Upper lobe of left lung (tissue), 4 donors: ENCODE measurements around the gene PTPRM.

Experiments used
- CTCF ChIP-seq, 6 experiments: fragments of 450-650 bp in 4 of 6; fragments of 200-600 bp in 2 of 6; sonication (generic) in 2 of 6; IDR thresholded peaks; one replicate each; pipeline ENCODE4 v1.5.1; 2016 to 2019; ENCODE audit warnings: antibody characterized with exemption in 6 of 6
- EP300 ChIP-seq, 4 donors: sonication (generic); formaldehyde crosslinking; IDR thresholded peaks; one replicate each; pipeline ENCODE4 v1.5.1; 2017; ENCODE audit warnings: antibody characterized with exemption in 4 of 4, control low read depth in 2 of 4
- POLR2A ChIP-seq, 4 donors: fragments of 450-650 bp; IDR thresholded peaks; one replicate each; pipeline ENCODE4 v1.5.1; 2016 to 2017; ENCODE audit warnings: antibody characterized with exemption in 4 of 4, mild to moderate bottlenecking in 2 of 4
- POLR2AphosphoS5 ChIP-seq, 2 donors: sonication (generic); formaldehyde crosslinking; IDR thresholded peaks; one replicate each; pipeline ENCODE4 v1.5.1; 2017; ENCODE audit warnings: antibody characterized with exemption in 2 of 2

- no peak for TF ChIP-seq CTCF (IDR thresholded peaks at IDR 0.05)
- no peak for TF ChIP-seq POLR2AphosphoS5 (IDR thresholded peaks at IDR 0.05)
- TF ChIP-seq POLR2A (IDR thresholded peaks at IDR 0.05): no peak
- TF ChIP-seq EP300 (IDR thresholded peaks at IDR 0.05): no peak
Measured at GRCh38 chr18:8391068-8391467, 824.0 kb downstream of the PTPRM start.
